Liver (tissue), 3 donors: ENCODE data around the gene MIEF1.

ENCODE experiments used
- ATF3 ChIP-seq: IDR thresholded peaks from 2 replicates; pipeline ENCODE4 v1.6.1; 2016; ENCODE audit warnings: antibody characterized with exemption
- CTCF ChIP-seq: fragments of 150-350 bp; IDR thresholded peaks from 2 replicates; pipeline ENCODE4 v1.5.1; 2017; ENCODE audit warnings: improper control_type of control experiment, low read depth, low read length; ENCODE audit not compliant: missing input control
- EGR1 ChIP-seq, 2 donors: IDR thresholded peaks; 2 replicates each; pipeline ENCODE4 v1.6.1; 2016 to 2018; ENCODE audit warnings: antibody characterized with exemption in 2 of 2, low read depth in 2 of 2
- FOXA1 ChIP-seq: IDR thresholded peaks from 2 replicates; pipeline ENCODE4 v1.6.1; 2016; ENCODE audit warnings: antibody characterized with exemption
- GABPA ChIP-seq, 2 donors: IDR thresholded peaks in 1 of 2; conservative IDR thresholded peaks in 1 of 2; 2 replicates each; pipeline ENCODE4 v1.6.1; 2016; ENCODE audit warnings: antibody characterized with exemption in 2 of 2, mild to moderate bottlenecking in 1 of 2, moderate library complexity in 1 of 2
- JUND ChIP-seq, 2 donors: IDR thresholded peaks; 2 replicates each; pipeline ENCODE4 v1.6.1; 2016; ENCODE audit warnings: antibody characterized with exemption in 2 of 2
- RAD21 ChIP-seq, 2 donors: IDR thresholded peaks; 2 replicates each; pipeline ENCODE4 v1.6.1; 2016; ENCODE audit warnings: antibody characterized with exemption in 2 of 2, mild to moderate bottlenecking in 2 of 2
- SP1 ChIP-seq: IDR thresholded peaks from 2 replicates; pipeline ENCODE4 v1.6.1; 2018; ENCODE audit warnings: antibody characterized with exemption, mild to moderate bottlenecking
- TAF1 ChIP-seq: conservative IDR thresholded peaks from 2 replicates; pipeline ENCODE4 v1.6.1; 2016; ENCODE audit warnings: antibody characterized with exemption, mild to moderate bottlenecking
- YY1 ChIP-seq: IDR thresholded peaks from 2 replicates; pipeline ENCODE4 v1.6.1; 2016; ENCODE audit warnings: antibody characterized with exemption, mild to moderate bottlenecking
- ZBTB33 ChIP-seq: IDR thresholded peaks from 2 replicates; pipeline ENCODE4 v1.6.1; 2016; ENCODE audit warnings: antibody characterized with exemption
- TF ChIP-seq, protein P1 (sequence below): IDR thresholded peaks from 2 replicates; pipeline ENCODE4 v1.6.1; 2016; ENCODE audit warnings: antibody characterized with exemption, mild to moderate bottlenecking
- TF ChIP-seq, protein P2 (sequence below): IDR thresholded peaks from 2 replicates; pipeline ENCODE4 v1.6.1; 2016; ENCODE audit warnings: antibody characterized with exemption
- donor health status: healthy.
- donor health status: healthy.

DNA sequence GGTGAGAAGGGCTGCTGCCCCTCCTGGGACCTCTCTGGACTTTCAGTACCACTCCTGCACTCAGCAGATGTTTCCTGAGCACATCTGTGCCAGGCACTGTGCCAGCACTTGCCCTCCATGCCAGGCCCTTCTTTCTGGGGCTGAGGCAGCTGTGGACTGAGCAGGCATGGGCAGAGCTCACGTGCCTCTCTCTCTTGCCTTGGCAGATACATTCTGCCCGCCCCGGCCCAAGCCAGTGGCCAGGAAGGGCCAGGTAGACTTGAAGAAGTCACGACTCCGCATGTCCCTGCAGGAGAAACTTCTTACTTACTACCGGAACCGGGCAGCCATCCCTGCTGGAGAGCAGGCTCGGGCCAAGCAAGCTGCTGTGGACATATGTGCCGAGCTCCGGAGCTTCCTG is 9.9 kb downstream of the MIEF1 start:
- TF ChIP-seq, protein P1, sequence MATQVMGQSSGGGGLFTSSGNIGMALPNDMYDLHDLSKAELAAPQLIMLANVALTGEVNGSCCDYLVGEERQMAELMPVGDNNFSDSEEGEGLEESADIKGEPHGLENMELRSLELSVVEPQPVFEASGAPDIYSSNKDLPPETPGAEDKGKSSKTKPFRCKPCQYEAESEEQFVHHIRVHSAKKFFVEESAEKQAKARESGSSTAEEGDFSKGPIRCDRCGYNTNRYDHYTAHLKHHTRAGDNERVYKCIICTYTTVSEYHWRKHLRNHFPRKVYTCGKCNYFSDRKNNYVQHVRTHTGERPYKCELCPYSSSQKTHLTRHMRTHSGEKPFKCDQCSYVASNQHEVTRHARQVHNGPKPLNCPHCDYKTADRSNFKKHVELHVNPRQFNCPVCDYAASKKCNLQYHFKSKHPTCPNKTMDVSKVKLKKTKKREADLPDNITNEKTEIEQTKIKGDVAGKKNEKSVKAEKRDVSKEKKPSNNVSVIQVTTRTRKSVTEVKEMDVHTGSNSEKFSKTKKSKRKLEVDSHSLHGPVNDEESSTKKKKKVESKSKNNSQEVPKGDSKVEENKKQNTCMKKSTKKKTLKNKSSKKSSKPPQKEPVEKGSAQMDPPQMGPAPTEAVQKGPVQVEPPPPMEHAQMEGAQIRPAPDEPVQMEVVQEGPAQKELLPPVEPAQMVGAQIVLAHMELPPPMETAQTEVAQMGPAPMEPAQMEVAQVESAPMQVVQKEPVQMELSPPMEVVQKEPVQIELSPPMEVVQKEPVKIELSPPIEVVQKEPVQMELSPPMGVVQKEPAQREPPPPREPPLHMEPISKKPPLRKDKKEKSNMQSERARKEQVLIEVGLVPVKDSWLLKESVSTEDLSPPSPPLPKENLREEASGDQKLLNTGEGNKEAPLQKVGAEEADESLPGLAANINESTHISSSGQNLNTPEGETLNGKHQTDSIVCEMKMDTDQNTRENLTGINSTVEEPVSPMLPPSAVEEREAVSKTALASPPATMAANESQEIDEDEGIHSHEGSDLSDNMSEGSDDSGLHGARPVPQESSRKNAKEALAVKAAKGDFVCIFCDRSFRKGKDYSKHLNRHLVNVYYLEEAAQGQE = no peak
- TF ChIP-seq CTCF = no peak
- TF ChIP-seq, protein P2, sequence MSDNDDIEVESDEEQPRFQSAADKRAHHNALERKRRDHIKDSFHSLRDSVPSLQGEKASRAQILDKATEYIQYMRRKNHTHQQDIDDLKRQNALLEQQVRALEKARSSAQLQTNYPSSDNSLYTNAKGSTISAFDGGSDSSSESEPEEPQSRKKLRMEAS = no peak
- TF ChIP-seq ZBTB33 = no peak
- no peak for TF ChIP-seq FOXA1
- no peak for TF ChIP-seq TAF1
- no peak for TF ChIP-seq SP1
- TF ChIP-seq YY1 = no peak
- TF ChIP-seq EGR1 (IDR thresholded peaks at IDR 0.05; ENCODE audit: low read depth in 2 of 2) = no peak
- no peak for TF ChIP-seq GABPA (IDR thresholded peaks at IDR 0.05 in 1 of 2, conservative IDR thresholded peaks at IDR 0.05 in 1 of 2)
- TF ChIP-seq JUND (IDR thresholded peaks at IDR 0.05) = no peak
- TF ChIP-seq RAD21 (IDR thresholded peaks at IDR 0.05) = no peak
- TF ChIP-seq ATF3 = no peak
